ENCODE data around the gene SFRP2. TPM values are rescaled to one million over a fixed set of nuclear protein-coding genes. Genes with fewer than 3 reads are reported as not detected.

The SFRP2 gene
- total RNA-seq, 4 donors from 2014 or later = 7.2 to 20.3 (median 18.7) TPM

DNA sequence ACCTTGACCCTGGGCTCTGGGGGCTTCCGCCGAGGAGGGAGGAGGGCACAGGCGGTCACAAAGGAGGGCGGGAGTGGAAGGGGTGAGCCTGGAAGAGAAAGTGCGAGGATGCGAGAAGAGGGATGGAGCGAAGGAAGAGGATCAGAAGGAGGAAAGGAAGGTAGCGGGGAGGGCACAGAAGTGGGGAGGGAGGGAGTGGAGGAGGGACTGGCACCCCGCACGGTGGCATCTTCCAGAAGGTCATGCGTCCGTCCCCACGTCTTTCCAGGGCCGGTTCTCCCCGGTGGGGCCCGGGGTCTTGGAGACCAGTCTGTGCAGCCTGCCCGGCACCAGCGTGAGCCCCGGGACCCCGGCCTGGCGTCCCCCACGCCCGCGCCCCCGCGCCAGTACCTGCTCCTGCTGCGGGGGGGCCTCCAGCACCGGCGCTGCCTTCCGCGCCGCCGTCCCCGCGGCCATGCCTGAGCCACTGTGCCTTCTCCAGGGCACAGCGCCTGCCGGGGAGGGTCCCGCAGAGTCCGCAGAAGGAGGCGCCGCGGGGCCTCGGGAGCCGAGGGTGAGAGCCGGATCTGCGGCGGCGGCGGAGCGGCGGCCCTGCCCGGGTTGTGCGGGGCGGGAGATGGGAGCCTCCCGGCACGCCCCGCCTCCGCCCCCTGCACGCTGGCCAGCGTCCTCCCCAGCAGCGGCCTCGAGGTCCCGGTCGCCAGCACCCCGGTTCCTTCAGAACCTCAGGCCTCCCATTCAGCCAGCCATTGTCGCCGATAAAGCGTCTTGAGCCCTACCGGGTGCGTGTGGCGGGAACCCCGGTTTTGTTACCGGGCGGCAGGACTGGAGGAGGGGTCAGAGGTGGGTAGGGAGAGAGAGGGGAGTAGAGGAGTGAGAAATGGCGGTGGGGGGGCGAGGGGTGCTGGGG is 29.2 kb downstream of the SFRP2 start, which contains the start of gene RNF175:
Gene RNF175, minus strand, starts transcription at position 618 of the 910 bp plus-strand sequence. Its CDS starts 162 bp downstream, at position 456.
- DNase-seq = no peak
- peaks cover 0 to 10% (median 2%) of the 10 kb centered on the region in 4 donors for H3K4me1 ChIP-seq
- peaks cover 0 to 7% of the 10 kb centered on the region in 2 donors for H3K27me3 ChIP-seq
- TF ChIP-seq, protein P1, sequence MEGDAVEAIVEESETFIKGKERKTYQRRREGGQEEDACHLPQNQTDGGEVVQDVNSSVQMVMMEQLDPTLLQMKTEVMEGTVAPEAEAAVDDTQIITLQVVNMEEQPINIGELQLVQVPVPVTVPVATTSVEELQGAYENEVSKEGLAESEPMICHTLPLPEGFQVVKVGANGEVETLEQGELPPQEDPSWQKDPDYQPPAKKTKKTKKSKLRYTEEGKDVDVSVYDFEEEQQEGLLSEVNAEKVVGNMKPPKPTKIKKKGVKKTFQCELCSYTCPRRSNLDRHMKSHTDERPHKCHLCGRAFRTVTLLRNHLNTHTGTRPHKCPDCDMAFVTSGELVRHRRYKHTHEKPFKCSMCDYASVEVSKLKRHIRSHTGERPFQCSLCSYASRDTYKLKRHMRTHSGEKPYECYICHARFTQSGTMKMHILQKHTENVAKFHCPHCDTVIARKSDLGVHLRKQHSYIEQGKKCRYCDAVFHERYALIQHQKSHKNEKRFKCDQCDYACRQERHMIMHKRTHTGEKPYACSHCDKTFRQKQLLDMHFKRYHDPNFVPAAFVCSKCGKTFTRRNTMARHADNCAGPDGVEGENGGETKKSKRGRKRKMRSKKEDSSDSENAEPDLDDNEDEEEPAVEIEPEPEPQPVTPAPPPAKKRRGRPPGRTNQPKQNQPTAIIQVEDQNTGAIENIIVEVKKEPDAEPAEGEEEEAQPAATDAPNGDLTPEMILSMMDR (IDR thresholded peaks at IDR 0.05) = no peak
- TF ChIP-seq POLR2A (IDR thresholded peaks at IDR 0.05) = no peak
- peak within 1 kb of the TSS; percentile 21 to 52 (median 44) for H3K4me3 ChIP-seq
- H3K36me3 ChIP-seq = no peaks in the 10 kb centered on the region
- no peak within 1 kb of the TSS for H3K27ac ChIP-seq
- H3K9me3 ChIP-seq = no peaks in the 10 kb centered on the region

DNA sequence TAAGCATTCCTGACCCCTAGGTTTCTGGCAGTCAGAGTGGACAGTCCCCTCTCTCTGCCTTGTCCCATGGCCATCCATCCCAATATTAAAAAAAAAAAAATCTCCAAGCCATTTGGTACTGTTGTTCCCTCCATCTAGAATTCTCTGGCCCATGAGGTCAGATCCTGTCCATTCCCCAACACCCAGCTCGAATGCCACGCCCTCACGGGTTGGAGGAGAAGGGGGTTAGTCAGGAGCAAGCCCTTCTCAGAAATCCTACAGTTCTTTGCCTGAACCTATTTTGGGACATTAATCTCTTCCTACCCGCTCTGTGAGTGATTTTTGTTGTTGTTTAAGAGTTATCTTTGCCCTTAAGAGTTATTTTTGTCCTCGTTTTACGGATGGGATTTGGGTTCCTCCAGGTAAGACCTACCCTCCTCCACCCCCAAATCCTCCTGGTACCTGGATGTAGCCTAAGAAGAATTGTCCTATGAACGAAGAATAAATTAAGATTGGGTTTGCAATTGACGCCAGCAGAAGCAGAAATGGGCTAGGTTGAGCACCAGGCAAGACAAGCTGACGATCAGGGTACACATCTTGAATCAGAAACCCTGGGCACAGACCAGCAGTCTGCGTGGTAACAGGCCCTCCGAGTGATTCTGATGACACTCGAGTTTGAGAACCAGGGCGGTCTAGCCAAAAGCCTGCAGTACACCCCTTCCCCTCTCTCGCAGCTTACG is 30.0 kb downstream of the SFRP2 start:
- H3K4me3 ChIP-seq = peak overlapping the region in 2 of 4 donors; percentile 38 to 52
- DNase-seq = no peak
- no peaks in the 10 kb centered on the region for H3K9me3 ChIP-seq
- no peaks in the 10 kb centered on the region for H3K36me3 ChIP-seq
- peaks cover 0 to 10% (median 2%) of the 10 kb centered on the region in 4 donors for H3K4me1 ChIP-seq
- TF ChIP-seq, protein P1 (IDR thresholded peaks at IDR 0.05) = no peak
- no peak for TF ChIP-seq POLR2A (IDR thresholded peaks at IDR 0.05)
- H3K27me3 ChIP-seq = peaks cover 0 to 7% of the 10 kb centered on the region in 2 donors
- H3K27ac ChIP-seq = no peak overlapping the region

DNA sequence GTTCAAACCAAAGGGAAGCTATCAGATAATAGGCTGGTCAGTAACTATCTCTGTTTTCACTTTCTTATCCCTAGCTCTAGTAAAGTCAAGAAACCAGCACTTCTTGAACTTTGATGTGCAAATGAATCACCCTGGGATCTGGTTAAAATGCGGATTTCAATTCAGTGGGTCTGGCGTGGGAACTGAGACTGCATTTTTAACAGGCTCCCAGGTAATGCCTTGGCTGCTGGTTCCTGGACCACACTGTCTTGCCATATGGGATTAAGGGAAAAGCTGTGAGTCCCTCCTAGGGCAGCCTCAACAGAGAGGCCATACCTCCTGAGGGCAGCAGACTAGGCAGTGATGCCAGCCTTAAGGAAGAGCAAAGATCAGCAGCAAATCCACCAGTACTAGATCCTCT is 30.7 kb downstream of the SFRP2 start:
- peaks cover 0 to 7% of the 10 kb centered on the region in 2 donors for H3K27me3 ChIP-seq
- H3K27ac ChIP-seq = no peak overlapping the region
- H3K4me3 ChIP-seq = no peak overlapping the region

DNA sequence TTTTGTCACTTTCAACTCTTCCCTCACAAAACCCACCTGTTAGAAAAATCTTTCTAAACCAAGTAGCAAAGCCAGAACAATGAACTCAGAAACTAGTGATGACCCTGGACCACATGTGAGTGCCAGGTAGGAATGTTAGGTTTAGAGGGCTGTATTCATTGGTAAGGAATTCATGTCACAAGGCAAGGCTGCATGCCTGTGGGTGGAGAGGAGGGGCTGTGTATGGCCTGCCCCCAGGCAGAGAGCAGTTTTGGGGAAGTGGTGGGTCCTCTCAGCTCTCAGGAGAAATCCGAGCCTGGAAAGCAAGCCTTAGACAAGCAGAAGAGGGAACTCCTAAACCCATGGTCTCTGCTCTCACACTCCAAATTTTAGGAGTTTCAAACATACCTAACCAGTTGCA is 31.5 kb downstream of the SFRP2 start:
- no peak for DNase-seq
- no peak for TF ChIP-seq POLR2A (IDR thresholded peaks at IDR 0.05)
- TF ChIP-seq, protein P1 (IDR thresholded peaks at IDR 0.05) = no peak
- peaks cover 0 to 7% of the 10 kb centered on the region in 2 donors for H3K27me3 ChIP-seq

More for the DNA sequence above, 30.7 kb downstream of the SFRP2 start:
- TF ChIP-seq, protein P1 (IDR thresholded peaks at IDR 0.05) = no peak
- H3K4me1 ChIP-seq = peaks cover 0 to 10% (median 2%) of the 10 kb centered on the region in 4 donors
- H3K9me3 ChIP-seq = no peaks in the 10 kb centered on the region
- DNase-seq = no peak
- no peaks in the 10 kb centered on the region for H3K36me3 ChIP-seq

DNA sequence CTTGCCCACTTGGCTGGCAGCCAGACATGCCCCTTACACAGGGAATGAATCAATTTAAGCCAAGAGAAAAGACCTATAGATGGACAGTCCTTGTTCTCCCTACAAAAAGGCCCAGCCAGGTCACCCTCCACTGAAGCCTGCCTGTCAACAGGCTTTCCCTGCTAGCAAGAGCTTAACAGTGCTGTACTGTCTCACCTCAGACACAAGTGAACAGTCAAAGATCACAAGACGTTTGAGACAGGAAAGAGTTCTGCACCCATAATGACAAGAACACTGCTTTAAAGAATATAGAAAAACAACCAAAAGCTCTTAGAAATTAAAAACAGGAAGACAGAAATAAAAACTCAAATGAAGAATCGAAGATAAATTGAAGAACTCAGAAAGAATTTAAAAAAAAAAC is 33.7 kb downstream of the SFRP2 start:
- Histone ChIP-seq H3K4me1 (peaks cover 0 to 10% (median 2%) of the 10 kb centered on the region in 4 donors), H3K27ac (no peak overlapping the region), H3K27me3 (peaks cover 0 to 7% of the 10 kb centered on the region in 2 donors), H3K36me3 (no peaks in the 10 kb centered on the region), H3K4me3 (no peak overlapping the region), H3K9me3 (no peaks in the 10 kb centered on the region)
- no peak for DNase-seq
- TF ChIP-seq, protein P1 (IDR thresholded peaks at IDR 0.05) = no peak
- TF ChIP-seq POLR2A (IDR thresholded peaks at IDR 0.05) = no peak

More for the DNA sequence above, 31.5 kb downstream of the SFRP2 start:
- H3K9me3 ChIP-seq = no peaks in the 10 kb centered on the region
- H3K4me3 ChIP-seq = no peak overlapping the region
- H3K4me1 ChIP-seq = peaks cover 0 to 10% (median 2%) of the 10 kb centered on the region in 4 donors
- no peaks in the 10 kb centered on the region for H3K36me3 ChIP-seq
- H3K27ac ChIP-seq = no peak overlapping the region

Measured in Peyer's patch (tissue), 4 donors.